Measurements from ENCODE around the gene RPL32. TPM values are rescaled to one million over a fixed set of nuclear protein-coding genes. Genes with fewer than 3 reads are reported as not detected.

The RPL32 gene
- total RNA-seq, 1 donor from 2014 or later: 3,423 TPM

DNA sequence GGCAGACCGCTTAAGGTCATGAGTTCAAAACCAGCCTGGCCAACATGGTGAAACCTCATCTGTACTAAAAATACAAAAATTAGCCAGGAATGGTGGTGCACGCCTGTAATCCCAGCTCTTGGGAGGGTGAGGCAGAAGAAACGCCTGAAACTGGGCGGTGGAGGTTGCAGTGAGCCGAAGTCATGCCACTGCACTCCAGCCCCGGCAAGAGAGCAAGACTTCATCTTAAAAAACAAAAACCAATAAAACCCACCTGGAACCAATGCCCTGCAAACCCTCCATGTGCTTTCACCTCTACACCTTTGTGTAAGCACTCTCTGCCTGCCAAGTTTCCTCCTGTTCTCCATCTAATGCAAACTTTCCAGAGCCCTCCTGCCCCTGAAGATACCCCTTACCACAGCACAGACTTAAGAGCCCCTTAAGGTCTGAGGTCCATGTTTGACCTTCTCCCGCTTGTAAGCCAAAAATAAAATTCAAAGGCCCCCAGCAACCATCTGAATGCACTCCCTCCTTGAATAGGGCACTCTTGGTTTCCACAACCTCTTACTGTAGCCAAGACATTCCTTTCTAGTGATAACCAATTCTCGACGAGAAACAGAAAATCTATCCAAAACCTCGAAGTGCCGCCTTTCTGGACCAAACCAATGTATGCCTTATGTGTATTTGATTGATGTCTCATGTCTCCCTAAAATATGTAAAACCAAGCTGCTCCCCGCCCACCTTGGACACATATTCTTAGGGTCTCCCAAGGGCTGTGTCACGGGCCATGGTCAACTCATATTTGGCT, 3.0 kb downstream of the RPL32 start:
- DNase-seq (ENCODE audit: low read depth): no peak
- TF ChIP-seq, protein P1, sequence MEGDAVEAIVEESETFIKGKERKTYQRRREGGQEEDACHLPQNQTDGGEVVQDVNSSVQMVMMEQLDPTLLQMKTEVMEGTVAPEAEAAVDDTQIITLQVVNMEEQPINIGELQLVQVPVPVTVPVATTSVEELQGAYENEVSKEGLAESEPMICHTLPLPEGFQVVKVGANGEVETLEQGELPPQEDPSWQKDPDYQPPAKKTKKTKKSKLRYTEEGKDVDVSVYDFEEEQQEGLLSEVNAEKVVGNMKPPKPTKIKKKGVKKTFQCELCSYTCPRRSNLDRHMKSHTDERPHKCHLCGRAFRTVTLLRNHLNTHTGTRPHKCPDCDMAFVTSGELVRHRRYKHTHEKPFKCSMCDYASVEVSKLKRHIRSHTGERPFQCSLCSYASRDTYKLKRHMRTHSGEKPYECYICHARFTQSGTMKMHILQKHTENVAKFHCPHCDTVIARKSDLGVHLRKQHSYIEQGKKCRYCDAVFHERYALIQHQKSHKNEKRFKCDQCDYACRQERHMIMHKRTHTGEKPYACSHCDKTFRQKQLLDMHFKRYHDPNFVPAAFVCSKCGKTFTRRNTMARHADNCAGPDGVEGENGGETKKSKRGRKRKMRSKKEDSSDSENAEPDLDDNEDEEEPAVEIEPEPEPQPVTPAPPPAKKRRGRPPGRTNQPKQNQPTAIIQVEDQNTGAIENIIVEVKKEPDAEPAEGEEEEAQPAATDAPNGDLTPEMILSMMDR (IDR thresholded peaks at IDR 0.05; ENCODE audit: insufficient read depth, low read length, poor library complexity, severe bottlenecking): no peak
- Histone ChIP-seq H3K4me3 (ENCODE audit: low read depth, low read length) (no peak overlapping the region), H3K36me3 (ENCODE audit: control insufficient read depth, insufficient read depth, low read length) (peaks cover 2% of the 10 kb centered on the region), H3K27me3 (ENCODE audit: control insufficient read depth, insufficient read depth, low read length) (no peaks in the 10 kb centered on the region)

DNA sequence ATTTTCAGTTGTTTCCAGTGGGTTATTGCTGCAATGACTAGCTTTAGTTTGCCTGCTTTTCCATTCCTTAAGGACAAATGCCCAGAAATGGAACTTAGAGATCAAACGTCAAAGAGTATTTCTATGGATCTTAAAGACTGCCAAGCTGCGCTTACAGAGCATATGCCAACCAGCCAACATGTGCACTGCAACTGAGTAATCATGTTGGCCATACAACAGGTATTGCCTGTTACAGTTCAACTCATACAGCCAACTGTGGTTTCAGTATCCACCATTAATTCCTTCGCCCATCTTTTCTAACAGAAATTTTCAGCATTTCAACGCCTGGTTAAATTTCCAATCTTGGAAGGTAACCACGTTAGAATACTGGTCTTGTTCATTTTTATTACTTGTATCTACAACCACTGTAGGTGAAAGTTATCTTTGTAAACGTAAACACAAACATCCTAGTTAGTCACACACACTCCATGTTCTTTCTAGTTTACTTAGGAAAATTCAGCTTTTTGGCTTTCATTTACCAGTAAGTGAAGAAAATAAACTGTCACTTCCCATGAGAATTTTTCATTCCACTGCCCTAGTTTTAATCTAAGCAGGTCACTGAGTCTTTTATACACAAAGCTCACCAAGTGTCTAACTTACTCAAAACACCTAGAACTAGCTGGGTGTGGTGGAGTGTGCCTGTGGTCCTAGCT, 3.9 kb downstream of the RPL32 start:
- no peaks in the 10 kb centered on the region for H3K27me3 ChIP-seq (ENCODE audit: control insufficient read depth, insufficient read depth, low read length)
- no peak overlapping the region for H3K4me3 ChIP-seq (ENCODE audit: low read depth, low read length)
- TF ChIP-seq, protein P1 (IDR thresholded peaks at IDR 0.05; ENCODE audit: insufficient read depth, low read length, poor library complexity, severe bottlenecking): no peak
- H3K36me3 ChIP-seq (ENCODE audit: control insufficient read depth, insufficient read depth, low read length): peaks cover 2% of the 10 kb centered on the region
- DNase-seq (ENCODE audit: low read depth): no peak

DNA sequence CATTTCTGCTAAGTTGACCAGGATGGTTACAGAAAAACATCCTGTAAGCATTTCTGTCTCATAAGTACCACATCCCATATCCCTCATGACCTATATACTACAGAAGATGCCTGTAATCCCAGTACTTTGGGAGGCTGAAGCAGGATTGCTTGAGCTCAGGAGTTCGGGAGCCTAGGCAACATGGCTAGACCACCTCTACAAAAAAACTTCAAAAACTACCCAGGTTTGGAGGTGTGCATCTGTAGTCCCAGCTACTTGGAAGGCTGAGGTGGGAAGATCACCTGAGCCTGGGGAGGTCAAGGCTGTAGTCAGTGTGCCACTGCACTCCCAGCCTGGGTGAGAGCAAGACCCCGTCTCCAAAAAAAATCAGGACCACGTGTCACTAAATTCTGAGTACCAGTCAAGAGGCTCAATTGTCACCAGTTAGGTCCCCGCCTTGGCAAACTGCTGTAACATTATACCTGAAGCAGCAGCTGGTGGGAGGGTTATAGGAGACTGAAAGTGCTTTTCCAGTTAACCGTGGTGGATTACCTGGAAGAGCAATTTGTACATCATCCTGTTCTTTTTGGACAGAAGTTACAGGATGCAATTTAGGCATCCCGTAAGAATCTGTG, 6.2 kb downstream of the RPL32 start:
- H3K27me3 ChIP-seq (ENCODE audit: control insufficient read depth, insufficient read depth, low read length): no peaks in the 10 kb centered on the region
- no peak overlapping the region for H3K4me3 ChIP-seq (ENCODE audit: low read depth, low read length)
- TF ChIP-seq, protein P1 (IDR thresholded peaks at IDR 0.05; ENCODE audit: insufficient read depth, low read length, poor library complexity, severe bottlenecking): no peak
- DNase-seq (ENCODE audit: low read depth): no peak
- peaks cover 2% of the 10 kb centered on the region for H3K36me3 ChIP-seq (ENCODE audit: control insufficient read depth, insufficient read depth, low read length)

- no peak for DNase-seq (ENCODE audit: low read depth)
- H3K4me3 ChIP-seq (ENCODE audit: low read depth, low read length): no peak overlapping the region
- TF ChIP-seq, protein P1 (IDR thresholded peaks at IDR 0.05; ENCODE audit: insufficient read depth, low read length, poor library complexity, severe bottlenecking): no peak
- no peaks in the 10 kb centered on the region for H3K27me3 ChIP-seq (ENCODE audit: control insufficient read depth, insufficient read depth, low read length)
- peaks cover 2% of the 10 kb centered on the region for H3K36me3 ChIP-seq (ENCODE audit: control insufficient read depth, insufficient read depth, low read length)
These were observed 7.9 kb downstream of the RPL32 start for GRCh38 chr3:12833222-12834161.

DNA sequence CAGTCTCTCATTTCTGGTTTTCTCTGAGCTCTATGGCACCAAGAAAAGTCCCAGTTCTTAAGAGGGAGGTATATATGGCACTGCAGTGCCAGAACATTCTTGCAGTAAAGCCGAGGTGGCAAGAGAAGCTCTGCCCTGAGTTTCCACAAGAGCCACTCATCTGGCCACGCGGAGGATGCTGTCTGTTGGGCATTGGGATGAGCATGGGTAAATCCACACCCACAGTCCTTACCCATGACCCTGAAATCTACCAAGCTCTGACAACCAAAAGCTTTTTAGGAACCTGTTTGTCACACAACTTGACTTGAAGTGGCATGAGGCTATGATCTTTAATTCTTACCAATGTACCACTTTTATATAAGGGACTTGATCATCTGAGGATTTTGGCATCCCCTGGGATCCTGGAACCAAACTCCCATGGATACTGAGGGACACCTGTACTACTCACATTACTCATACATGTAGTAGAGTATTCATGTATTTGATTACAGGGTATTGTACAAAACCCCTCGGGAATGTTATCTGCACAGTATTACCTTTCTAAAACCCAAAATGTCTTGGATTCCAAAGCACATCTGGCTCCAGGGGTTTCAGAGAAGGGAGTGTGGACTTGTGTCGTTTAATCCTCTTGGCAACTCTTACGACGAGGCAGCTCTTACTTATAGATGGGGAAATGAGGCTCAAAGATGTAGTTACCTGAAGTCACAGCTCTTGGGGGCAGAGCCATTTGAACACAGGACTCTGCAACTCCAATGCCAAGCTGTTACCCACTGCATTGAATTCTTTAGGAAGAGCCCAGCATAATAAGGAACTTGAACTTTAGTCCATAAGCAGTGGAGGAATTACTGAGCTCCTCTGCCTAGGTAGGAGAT, 8.8 kb downstream of the RPL32 start:
- Histone ChIP-seq H3K27me3 (ENCODE audit: control insufficient read depth, insufficient read depth, low read length) (no peaks in the 10 kb centered on the region), H3K4me3 (ENCODE audit: low read depth, low read length) (no peak overlapping the region), H3K36me3 (ENCODE audit: control insufficient read depth, insufficient read depth, low read length) (peaks cover 2% of the 10 kb centered on the region)
- no peak for DNase-seq (ENCODE audit: low read depth)
- TF ChIP-seq, protein P1 (IDR thresholded peaks at IDR 0.05; ENCODE audit: insufficient read depth, low read length, poor library complexity, severe bottlenecking): no peak
